ENCODE data around the gene CTRB1. TPM values are rescaled to one million over a fixed set of nuclear protein-coding genes. Genes with fewer than 3 reads are reported as not detected.
"Not testable (repeated sequence)": the region's sequence is repeated elsewhere in the genome, so short reads cannot be mapped to it uniquely, and the experiment has no call there.

CTRB1 gene
- total and polyA plus RNA-seq, 2 of the 8 experiments (the other 6 are each of a cell fraction or from before 2014, with no cell fraction given): not detected

DNA sequence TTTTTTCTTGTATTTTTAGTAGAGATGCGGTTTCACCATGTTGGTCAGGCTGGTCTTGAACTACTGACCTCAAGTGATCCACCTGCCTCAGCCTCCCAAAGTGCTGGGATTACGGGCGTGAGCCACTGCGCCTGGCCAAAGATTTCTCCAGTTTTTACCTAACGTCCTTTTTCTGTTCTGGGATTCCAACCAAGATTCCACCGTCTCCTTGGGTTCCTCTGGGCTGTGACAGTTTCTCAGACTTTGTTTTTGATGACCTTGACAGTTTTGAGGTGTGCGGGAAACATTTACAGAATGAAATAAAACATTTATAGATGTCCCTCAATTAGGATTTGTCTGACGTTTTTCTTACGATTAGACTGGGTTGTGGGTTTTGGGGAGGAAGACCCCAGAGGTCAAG, 50.6 kb downstream of the CTRB1 start:
- DNase-seq (ENCODE audit: low read depth in 1 of 2, low spot score in 2 of 2); H3K56ac ChIP-seq (replicated peaks; ENCODE audit: insufficient read length, low read depth, low read length); H3K23ac ChIP-seq (ENCODE audit: insufficient read length); H2BK5ac ChIP-seq (ENCODE audit: low read depth, low read length); H4K5ac ChIP-seq (ENCODE audit: insufficient read length, low read depth, low read length); H2BK120ac ChIP-seq (replicated peaks; ENCODE audit: low read depth, low read length); H3K4me3 ChIP-seq (ENCODE audit: extremely low read depth in 1 of 4, insufficient read depth in 2 of 4, low read depth in 3 of 4, low read length in 4 of 4); H3K18ac ChIP-seq (ENCODE audit: extremely low read depth, low read length); H3K36me3 ChIP-seq (ENCODE audit: control insufficient read depth in 2 of 4, insufficient read depth in 4 of 4, low read length in 3 of 4); H3K27me3 ChIP-seq (replicated peaks in 1 of 4; ENCODE audit: control insufficient read depth in 3 of 4, extremely low read depth in 1 of 4, insufficient read depth in 3 of 4, low read length in 3 of 4); H3K79me1 ChIP-seq (ENCODE audit: low read depth, low read length); H2AK5ac ChIP-seq (ENCODE audit: low read depth, low read length); FAIRE-seq; H4K91ac ChIP-seq (replicated peaks; ENCODE audit: insufficient read length, low read length); CTCF ChIA-PET (ENCODE audit: partially characterized antibody); H3K9me3 ChIP-seq (ENCODE audit: insufficient read depth in 2 of 2, low read depth in 1 of 2, low read length in 1 of 2); H2AFZ ChIP-seq (ENCODE audit: low read length); H3K4me2 ChIP-seq (ENCODE audit: insufficient read depth in 1 of 2, low read depth in 2 of 2, low read length in 2 of 2); H2BK15ac ChIP-seq (ENCODE audit: low read length); H3K9ac ChIP-seq (replicated peaks in 1 of 4; ENCODE audit: extremely low read depth in 1 of 4, low read depth in 3 of 4, low read length in 3 of 4); H2BK20ac ChIP-seq (ENCODE audit: low read length); H4K20me1 ChIP-seq (replicated peaks in 1 of 2; ENCODE audit: control insufficient read depth in 1 of 2, insufficient read depth in 2 of 2, low read length in 2 of 2); H2BK12ac ChIP-seq (ENCODE audit: low read depth, low read length); H3K4ac ChIP-seq (replicated peaks; ENCODE audit: insufficient read length, low read depth, low read length); H3K27ac ChIP-seq (ENCODE audit: low read depth, low read length); H3K14ac ChIP-seq (ENCODE audit: insufficient read length); H4K8ac ChIP-seq (ENCODE audit: extremely low read depth, insufficient read depth, low read length): not testable (repeated sequence)
- 94% methylated on average over 9 of the region's 9 CpGs; no CpG with 5 or more reads in 1 of the 2 experiments for WGBS, 2 experiments (ENCODE audit: extremely low coverage in 1 of 2, insufficient coverage in 1 of 2, insufficient read length in 1 of 2, insufficient replicate concordance in 2 of 2, low coverage in 1 of 2, low lambda C conversion rate in 2 of 2, missing lambda C conversion rate in 1 of 2)
- Histone ChIP-seq H3K23me2 (ENCODE audit: low read depth, low read length) (peaks cover 11% of the 10 kb centered on the region; the same call in 1 of the 2 replicates), H3K79me2 (ENCODE audit: control insufficient read depth in 1 of 2, insufficient read depth in 2 of 2, low read length in 2 of 2) (peaks cover 0 to 12% of the 10 kb centered on the region in 2 experiments; a peak in 2 of 4 replicates), H3K4me1 (replicated peaks in 1 of 4; ENCODE audit: control insufficient read depth in 3 of 4, insufficient read depth in 4 of 4, low read length in 3 of 4) (peaks cover 0 to 13% (median 9%) of the 10 kb centered on the region in 4 experiments; a peak in 6 of 7 replicates)
- POLR2A ChIA-PET (ENCODE audit: partially characterized antibody): interaction anchor here (1.2 to 9.2 kb wide), 2 partner anchors 16 to 24 kb away, joined by 3 to 158 read pairs; partner anchors contain the start of gene BCAR1
